Skin of body (tissue), 2 donors: ENCODE data around the gene PSMG4. TPM values are rescaled to one million over a fixed set of nuclear protein-coding genes. Genes with fewer than 3 reads are reported as not detected.

ENCODE experiments used
- DNase-seq: peaks from one replicate; lab custom pipeline; 2025; lab: John Stamatoyannopoulos, UW
- total RNA-seq: library from RNA; depleted of rRNA; stranded (reverse); fragments of >200 nt; gene quantifications from one replicate; pipeline ENCODE4 v1.2.3, GENCODE V29; 2014

PSMG4 gene
- total RNA-seq, 1 donor from 2014 or later: 11.9 TPM

DNA sequence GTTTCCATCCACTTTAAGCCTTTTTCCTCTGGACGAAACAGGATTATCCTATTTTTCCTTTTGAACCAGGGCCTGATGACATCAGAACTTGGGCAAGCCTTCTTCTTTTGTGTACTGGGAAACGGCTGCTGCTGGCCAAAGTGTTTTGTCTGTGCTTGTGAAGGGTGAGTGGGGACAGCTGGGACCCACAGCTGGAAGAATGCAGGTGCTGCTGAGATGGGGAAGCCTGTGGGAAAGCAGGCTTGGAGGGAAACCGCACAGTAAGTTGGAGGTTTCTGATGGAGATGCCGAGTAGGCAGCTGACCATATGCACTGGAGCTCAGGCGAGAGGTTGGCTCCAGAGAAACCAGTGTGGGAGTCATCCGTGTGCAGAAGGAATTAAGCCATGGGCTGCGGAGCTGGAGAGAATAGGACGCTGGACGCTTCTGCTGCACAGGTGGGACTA lies 8.5 kb upstream of the PSMG4 start:
- peak; percentile 28 for DNase-seq

DNA sequence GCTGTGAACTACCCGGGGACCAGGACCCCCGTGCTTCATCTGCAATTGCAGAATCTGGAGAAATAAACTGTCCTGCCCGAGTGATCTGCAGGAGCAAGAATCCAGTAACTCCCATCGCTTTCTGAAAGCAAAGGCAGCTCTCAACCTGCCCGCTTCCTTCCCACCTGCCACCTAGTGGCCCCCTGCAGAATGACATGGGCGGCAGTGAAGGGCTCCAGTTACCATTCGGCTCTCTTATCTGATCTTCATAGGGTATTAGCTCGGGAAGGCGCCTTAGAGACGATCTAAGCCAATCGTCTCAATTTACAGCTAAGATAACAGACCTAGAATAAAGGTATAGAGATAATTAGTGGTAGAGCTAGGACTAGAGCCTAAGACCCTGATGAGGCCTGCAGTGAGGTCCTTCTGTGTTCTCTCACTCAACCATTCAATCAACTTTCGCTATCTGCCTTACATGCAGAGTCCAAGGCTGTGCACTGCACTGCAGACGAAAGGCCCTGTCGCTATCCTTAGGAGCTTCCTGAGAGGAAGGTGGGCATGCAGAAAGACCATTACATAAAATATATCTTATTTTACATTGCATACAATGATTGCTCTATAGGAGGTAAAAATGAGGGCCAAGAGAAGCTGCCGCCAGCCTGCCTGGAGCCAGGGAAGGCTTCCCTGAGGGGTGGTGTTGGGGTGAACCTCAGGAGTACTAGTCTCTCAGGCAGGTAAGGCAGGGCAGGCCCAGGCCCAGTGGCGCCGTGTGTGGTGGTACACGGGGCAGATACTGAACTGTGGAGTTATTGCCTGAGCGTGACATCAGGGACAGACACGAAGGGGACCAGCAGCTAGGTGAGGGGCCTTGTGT lies 7.1 kb upstream of the PSMG4 start:
- peak; percentile 73 for DNase-seq

DNA sequence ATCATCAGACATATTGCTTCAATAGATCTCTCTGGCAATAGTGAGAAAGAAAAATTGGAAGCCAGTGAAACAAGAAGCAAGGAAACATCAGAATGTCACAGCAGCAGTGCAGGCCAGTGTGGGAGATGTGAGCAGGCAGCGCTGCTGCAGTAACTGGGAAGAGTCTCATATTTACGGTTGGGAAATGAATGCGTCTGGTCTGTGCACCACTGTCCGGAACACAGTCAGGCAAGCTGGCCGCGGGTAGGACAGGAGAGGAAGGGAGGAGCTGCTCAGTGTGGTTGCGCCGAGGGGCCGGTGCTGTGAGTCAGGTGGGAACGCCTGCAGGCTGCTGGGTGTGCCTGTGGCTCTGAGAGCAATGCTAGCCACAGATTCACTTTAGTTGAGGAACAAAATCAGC lies 6.4 kb upstream of the PSMG4 start:
- DNase-seq: no peak

DNA sequence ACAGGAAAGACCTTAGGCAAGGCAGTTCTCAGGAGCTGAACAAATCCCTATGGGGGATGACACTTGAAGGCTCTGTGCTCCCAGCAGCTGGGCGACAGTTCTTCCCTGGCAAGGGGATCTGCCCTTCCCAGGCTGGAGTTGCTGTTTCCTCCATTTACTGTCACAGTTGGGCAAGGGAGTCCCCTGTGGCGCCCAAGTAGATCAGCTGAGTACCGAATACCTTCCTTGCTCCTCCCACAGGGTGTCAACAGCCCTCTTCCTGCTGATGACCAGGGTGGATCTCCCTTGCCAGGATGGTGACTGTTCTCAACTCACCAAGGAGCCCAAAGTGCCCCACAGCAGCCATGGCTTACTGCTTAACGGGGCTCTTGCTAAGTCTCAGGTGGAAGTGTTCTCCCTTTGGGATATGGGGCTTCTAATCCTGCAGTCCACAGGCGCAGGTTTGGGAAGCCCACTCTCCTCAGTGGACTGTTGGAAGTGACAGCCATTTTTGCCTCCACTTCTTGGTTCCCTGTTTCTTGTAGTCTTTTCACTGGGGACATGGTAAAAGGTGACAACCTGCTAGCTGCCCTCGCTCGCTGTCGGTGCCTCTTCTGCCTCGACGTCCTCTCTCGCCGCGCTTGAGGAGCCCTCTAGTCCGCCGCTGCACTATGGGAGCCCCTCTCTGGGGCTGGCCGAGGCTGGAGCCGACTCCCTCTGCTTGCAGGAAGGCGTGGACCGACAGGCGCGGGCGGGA lies 5.7 kb upstream of the PSMG4 start:
- DNase-seq: no peak

DNA sequence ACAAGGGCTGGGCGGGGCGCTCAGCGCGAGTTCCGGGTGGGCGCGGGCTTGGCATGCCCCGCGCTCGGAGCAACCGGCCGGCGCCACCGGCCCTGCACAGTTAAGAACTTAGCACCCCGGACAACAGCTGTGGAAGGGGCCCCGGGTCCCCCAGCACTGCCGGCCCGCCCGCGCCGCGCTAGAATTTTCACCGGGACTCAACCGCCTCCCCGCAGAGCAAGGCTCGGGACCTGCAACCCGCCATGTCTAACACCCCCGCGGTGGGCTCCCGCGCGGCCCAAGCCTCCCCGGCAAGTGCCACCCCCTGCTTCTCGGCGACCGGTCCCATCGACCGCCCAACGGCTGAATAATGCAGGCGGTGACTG lies 5.2 kb upstream of the PSMG4 start:
- DNase-seq: no peak

DNA sequence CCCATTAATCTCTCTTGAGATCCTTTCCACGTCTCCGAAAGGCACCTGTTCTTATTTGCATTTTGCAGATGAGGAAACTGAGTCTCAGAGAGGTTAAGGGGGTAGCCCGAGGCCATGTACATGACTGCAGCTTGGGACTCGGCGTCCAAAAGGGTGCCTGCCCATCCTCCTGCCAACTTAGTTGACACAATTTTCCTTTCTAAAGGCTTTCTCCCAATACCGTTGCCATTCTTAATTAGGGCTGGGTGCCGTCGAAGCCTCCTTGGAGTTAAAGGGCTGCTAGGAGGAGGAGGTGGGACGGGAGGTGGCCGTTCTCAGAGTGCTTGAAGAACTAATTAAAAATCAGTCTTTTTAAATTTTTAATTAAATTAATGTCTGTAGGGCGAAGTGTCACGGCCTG lies 546 bp upstream of the PSMG4 start:
- no peak for DNase-seq

DNA sequence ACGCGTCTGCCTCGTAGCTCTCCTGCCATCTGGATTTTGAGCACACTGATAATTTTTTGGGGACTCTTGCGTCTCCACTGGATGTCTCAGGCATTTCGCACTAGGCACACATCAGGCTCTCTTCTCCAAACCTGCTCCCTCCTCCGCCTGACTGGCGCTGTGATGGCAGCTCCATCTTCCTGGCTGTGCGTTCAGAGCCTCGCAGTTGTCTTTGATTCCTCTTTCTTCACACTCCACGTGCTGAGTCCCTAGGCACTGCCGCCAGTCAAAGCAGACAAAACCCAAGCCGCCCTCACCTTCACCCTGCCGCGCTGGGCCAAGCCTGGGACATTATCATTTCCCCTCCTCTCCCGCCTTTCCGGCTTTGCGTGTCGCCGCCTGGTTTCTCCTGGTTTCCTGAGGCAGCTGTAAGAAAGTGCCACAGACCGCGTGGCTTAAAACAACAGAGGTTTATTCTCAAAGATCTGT lies 778 bp downstream of the PSMG4 start:
- DNase-seq: peak; percentile 29

DNA sequence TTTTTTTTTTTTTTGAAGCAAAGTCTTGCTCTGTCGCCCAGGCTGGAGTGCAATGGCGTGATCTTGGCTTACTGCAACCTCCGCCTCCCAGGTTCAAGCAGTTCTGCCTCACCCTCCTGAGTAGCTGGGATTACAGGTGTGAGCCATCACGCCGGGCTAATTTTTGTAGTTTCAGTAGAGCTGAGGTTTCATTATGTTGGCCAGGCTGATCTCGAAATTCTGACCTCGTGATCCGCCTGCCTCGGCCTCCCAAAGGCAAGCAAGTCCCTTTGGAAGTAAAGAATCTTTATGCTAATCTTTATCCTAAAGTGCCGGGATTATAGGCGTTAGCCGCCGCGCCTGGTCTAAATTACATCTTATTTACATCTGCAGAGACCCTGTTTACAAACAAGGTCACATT lies 1.5 kb downstream of the PSMG4 start:
- no peak for DNase-seq

DNA sequence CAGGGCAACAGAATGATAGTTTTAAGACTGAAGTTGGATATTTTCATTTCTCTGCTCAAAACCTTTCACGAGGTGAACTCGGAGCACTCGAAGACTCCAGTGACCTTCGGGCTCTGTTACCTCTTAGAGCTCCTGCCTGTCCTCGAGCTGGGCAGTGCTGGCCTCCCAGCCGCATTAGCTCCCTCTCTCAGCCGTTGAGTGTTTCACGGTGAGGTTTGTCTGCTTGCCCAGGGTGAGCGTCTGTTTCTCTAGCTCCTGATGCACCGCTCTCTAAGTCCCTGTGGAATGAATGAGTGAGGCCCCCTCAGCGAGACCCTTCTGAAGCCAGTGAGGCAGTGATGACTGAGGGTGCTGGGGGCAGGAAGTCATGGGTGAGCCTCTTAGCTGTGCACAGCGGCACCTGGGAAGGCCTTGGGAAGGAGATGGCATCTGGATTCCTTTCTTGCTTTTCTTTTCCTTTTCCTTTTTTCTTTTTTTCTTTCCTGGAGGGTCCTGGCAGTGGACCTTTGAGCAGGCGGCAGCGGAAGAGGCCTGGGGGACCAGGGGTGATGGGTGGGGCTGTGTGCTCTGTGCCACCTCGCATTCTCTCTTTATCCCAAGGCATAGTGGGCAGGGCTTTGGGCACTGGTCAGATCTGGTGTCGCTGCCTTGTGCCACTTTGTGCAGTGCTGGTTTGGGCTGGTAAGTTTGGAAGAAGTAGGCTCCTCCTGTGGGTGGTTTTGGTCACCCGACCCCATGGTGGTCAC lies 2.2 kb downstream of the PSMG4 start:
- DNase-seq: no peak

DNA sequence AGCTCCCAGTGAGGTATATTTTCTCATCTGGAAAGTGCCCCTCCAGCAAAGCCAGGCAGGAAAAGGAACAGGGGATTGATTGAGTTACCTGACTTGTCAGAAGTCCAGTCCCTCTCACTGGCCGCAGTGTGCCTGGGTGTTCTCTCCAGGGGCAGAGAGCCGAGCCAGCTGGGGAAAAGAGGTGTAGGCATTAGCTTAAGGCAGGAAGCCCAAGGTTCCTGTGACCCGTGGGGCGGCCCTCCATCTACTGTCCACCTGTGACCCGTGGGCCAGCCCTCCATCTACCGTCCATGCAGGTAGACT lies 2.7 kb downstream of the PSMG4 start:
- DNase-seq: no peak

DNA sequence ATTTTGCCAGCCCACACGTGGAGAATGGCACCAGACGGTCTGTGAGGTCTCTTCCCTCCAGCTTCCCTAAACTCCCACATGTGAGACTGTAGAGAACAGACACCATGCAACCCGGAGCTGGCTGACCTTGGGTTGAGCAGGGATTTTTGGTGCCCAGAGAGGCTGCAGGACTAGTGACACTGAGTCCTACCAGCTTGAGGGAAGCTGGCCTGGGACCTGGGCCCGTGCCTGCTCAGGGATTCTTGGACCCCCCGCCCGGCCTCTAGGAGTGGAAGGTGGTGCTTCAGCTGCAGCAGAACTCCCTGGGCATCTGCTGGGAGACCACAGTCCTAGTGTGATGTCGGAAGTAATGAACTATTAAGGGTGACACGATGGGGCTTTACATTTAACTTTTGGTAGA lies 3.2 kb downstream of the PSMG4 start:
- no peak for DNase-seq

DNA sequence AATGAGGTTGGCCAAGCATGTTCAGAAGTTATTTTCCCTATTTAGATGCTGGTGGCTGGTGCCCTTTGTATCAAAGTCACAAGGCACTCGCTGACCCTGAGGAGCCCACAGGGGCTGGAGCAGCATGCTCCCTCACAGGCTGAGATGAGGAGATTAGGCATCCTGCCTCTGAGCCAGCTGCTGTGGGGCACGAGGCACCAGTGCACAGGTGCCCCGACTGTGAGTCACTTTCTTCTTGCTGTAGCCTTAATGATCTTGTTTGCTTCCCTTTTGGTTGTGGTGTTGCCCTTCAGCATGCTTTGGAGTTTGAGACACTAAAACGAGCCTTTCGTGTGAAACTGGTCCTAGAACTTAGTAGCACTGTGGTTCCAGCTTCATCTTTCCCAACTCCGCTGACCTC lies 4.3 kb downstream of the PSMG4 start:
- DNase-seq: no peak

DNA sequence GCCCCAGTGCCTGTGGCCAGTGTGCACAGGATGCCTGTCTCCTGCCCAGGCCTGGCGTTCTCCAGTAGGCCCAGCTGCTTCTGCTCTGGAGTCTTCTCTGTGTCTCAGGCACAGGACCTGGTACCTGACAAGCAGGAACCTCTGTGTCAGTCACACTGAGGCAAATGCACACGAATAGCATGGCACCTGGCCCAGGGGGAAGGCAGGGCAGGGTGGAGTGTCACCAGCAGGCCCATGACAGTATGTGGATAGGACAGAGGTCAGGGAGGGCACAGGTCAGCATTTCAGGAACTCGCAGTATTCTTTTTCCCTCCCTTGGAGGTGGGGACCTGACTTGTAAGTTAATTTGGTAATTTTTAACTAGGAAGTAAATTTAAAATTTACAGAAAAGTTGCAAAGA lies 5.6 kb downstream of the PSMG4 start:
- no peak for DNase-seq

DNA sequence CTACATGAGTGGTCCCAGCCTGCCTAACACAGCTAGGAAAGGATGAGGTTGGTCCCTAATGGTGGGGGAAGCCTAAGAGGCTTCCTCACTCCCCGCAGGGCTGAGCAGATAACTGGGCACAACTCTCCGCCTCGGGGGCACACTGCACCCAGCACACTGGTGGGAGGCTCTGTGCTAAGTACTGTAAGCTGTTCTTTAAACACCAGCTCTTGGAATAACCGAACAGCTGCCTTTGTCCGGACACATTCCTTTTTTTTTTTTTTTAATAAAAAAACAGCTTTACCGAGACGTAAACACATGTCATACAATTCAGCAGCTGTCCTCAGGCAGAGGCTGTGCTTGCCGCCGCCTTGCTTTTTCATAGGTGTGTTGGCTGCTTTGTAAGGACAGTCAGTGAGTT lies 6.9 kb downstream of the PSMG4 start:
- no peak for DNase-seq

DNA sequence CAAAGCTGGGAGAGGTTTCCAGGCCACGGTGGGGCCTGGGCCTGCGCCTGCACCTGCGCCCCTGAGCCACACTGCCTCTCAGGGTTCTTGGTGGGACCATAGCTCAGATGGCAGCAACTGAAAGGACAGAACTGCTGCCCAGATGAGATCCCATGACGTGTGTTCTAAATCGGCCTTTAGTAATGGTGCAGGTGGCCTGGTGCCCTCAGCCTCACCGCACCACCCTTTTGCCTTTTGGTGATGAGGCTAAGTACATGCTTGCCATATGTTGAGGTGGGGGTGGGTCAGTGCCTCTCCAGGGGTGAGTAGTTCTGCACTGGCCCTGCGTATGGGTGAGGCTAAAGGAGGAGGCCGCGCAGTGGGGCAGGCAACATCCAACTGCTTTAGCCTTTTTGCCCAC lies 7.4 kb downstream of the PSMG4 start:
- no peak for DNase-seq

DNA sequence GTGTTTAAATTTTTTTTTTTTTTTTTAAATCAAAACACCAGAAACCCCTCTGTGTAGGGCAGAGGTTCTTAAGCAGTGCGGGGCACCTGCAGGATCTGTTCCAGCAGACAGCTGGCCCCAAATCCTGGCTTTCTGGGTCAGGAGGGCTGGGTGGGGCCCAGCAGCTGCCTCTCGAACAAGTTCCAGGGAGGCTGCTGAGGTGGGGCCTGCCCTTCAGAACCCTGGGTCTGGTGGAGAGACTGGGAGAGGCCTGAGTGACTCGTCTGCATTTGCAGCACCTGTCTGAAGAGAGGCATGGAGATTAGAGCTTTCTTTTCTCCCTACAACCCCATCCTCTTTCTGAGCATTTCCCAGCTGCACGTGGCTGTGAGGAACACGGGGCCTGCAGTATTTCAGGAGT lies 8.4 kb downstream of the PSMG4 start:
- DNase-seq: no peak

DNA sequence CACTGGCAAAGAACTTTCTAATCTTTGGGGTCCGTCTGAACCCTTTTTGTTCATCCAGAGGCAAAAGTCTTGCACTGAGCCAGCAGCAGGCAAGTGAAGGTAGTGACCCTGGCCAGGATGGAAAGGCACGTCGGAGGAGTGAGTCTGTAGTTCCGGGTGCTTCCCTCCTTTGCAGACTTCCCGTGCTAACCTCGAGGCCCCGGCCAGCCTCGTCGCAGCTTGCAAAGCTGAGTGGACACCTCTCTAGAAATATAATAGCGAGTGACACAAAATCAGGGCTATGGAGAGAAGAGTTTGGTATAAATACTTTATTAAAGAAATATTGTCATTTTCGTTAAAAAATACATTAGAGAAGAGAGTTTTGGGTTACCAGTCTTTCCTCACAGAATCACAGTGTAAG lies 9.9 kb downstream of the PSMG4 start:
- no peak for DNase-seq

DNA sequence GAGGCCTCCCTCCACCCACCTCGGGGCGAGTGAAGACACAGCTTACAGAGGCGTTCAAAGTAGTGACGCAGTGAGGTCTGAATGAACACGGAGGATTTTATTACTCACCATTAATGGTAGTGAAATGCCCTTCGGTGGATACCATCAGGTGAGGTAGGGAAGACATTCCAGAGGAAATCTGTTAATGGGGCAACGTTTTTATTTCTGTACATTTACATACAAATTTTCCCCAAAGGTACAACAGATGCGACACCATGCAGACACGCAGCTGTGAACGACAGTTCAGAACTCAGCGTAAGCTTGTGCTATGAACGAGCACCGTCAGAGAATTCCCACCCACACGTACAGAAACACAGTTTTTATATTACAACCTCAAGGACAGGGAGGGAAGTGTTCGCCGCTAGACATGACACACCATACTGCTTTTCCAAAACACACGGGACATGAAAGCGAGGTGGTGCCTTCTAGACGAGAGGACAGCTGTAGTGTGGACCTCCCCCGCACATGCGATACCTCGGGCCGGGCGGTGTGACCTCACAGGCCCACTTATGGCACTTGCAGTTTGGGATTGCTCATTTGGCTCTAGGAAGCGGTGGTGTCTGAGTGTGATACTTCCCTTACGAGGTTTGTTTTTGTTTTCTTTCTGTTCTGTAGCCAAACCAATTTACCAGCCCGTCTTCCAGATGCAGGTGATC lies 10.7 kb downstream of the PSMG4 start:
- DNase-seq: no peak

DNA sequence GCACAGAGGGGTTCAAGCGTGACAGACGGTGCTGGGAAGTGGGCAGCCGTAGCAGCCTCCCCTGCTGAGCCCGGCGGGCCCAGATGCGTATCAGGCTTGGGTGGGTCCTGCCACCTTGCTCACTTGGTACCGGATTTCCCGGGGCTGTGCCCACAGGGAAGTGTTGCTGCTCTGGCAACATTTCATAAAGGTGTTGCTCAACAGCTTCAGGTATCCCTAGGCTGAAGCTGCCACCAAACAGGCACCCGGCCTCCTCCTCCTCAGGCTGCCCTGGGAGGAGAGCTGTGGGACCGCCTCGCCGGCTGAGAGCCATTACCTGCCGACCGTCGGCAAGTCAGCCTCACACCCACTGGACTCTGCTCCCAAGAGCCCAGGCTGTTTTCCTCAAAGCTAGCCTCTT lies 11.5 kb downstream of the PSMG4 start:
- no peak for DNase-seq

DNA sequence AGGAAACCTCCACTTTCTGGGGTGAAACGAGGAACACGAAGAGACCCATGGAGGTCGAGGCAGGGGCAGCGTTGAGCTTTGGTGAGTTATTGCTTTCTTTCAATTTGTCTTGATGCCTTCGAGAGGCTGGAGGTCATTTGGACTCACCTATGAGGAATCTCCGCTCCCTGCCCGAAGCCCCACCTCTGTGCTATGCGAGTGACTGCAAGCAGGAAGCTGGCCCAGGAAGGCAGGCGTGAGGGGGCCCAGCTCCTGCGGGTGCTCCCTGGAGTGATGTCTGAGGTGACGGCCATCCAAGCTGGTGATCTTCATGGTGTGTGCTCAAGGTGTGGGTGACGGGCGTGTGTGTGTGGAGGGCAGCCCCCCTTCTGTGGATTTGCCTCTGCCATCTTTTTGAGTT lies 13.0 kb downstream of the PSMG4 start:
- no peak for DNase-seq

DNA sequence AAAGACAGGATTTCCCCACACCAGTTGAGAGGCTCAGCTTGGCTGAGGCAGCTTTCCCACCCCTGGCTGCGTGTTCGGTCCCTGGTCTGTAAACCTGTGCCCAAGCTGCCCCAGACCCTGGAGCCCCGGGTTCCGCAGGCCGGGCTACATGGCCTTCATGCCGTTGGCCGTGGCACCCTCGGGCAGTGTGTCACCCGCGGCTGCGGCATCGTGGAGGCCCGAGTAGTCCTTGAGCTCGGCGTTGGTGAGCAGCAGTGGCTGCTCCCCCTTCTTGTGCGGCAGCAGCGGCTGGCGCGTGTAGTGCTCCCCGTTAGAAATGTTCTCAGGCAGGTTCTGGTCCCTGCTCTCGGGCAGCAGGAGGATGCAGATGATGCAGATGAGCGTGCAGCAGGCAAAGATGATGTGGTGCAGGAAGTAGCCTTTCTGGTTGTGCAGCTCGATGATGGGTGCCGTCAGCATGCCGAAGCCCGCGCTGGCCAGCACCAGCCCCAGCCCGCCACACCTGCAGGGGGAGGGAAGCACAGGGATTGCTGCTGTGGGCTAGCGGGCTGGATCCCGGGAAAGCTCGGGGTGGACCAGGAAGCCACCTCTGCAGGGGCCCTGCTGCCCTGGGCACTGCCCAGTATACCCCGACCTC lies 14.3 kb downstream of the PSMG4 start:
- no peak for DNase-seq
